Mucosa of rectum (tissue), 2 donors: ENCODE results near the gene LMOD1.

Source experiments
- H3K27ac ChIP-seq, 2 donors: one replicate each; pipeline ENCODE4 v1.7.0; 2013; ENCODE audit warnings: inconsistent platforms in 2 of 2, low read depth in 2 of 2, low read length in 2 of 2
- H3K27me3 ChIP-seq, 2 donors: one replicate each; pipeline ENCODE4 v1.7.0; 2013; ENCODE audit warnings: low read length in 2 of 2; ENCODE audit not compliant: control insufficient read depth in 2 of 2, insufficient read depth in 2 of 2
- H3K36me3 ChIP-seq, 2 donors: one replicate each; pipeline ENCODE4 v1.7.0; 2013; ENCODE audit warnings: low read length in 2 of 2; ENCODE audit not compliant: control insufficient read depth in 2 of 2, insufficient read depth in 2 of 2
- H3K4me1 ChIP-seq, 2 donors: one replicate each; pipeline ENCODE4 v1.7.0; 2013; ENCODE audit warnings: low read length in 2 of 2, mild to moderate bottlenecking in 1 of 2; ENCODE audit not compliant: control insufficient read depth in 2 of 2, insufficient read depth in 2 of 2
- H3K4me3 ChIP-seq, 2 donors: one replicate each; pipeline ENCODE4 v1.7.0; 2013; ENCODE audit warnings: low read length in 2 of 2
- H3K9ac ChIP-seq, 2 donors: one replicate each; pipeline ENCODE4 v1.7.0; 2013; ENCODE audit warnings: low read length in 2 of 2, low read depth in 1 of 2, mild to moderate bottlenecking in 1 of 2
- H3K9me3 ChIP-seq, 2 donors: one replicate each; pipeline ENCODE4 v1.7.0; 2013; ENCODE audit warnings: low read length in 2 of 2; ENCODE audit not compliant: control insufficient read depth in 2 of 2
- donor health status: healthy.
- donor health status: Normal muscosa, but diverticular disease.

The LMOD1 gene

DNA sequence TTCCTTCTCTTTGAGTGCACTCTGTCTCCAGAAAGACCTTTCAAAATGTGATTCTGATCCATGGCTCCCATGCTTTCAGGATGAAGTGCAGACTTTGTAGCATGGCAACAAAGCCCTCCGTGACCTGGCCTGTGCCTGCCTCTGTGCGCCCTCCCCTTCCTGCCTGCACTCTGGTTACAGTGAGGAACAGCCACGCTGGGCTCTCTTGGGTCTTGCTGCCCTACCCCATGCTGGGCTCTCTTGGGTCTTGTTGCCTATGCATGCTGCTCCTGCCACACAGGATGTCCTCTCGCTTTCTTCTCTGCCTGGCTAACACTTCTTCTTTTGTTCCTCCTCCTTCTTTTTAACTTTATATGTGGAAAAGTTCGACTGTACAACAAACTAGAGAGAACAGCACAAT lies 28.0 kb downstream of the LMOD1 start:
- no peaks in the 10 kb centered on the region for H3K9me3 ChIP-seq
- no peak overlapping the region for H3K9ac ChIP-seq
- peaks cover 0 to 6% of the 10 kb centered on the region in 2 donors for H3K27me3 ChIP-seq
- peak overlapping the region; percentile 66 to 83 for H3K27ac ChIP-seq
- H3K4me3 ChIP-seq = no peak overlapping the region
- no peaks in the 10 kb centered on the region for H3K36me3 ChIP-seq
- H3K4me1 ChIP-seq = peaks cover 6 to 13% of the 10 kb centered on the region in 2 donors

DNA sequence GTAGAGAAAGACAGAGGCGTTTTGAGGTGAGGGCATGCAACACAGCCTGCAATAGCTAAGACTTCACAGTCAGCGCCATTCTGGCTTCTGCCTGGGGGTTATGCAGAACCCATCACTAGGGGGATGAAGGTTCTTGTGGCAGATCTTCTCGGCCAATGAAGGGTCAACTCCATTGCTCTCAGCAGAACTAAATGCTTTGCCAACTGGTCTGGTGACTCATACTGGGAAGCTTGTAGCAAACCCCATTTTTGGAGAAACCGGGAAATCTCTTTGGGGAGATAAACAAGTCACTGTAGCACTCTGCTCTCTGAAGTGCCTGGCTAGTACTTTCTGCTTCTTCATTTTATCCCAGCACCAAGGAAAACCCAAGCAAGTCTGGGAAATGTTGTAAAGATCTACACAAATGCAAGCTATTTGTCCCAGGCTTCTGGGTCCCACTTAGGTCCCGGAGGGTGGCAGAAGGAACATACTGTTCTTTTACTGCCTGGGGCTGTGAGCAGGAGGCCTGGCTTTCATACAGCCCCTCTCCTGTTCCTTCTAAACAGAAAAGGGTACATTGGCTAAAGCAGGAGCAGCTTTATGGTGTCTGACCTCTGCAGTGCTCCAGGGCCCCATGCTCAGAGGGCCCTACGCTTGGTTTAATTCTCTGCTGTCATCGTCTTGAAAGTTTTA lies 28.9 kb downstream of the LMOD1 start:
- Histone ChIP-seq H3K9ac (peak overlapping the region in 1 of 2 donors; percentile 31), H3K27ac (peak overlapping the region; percentile 66 to 83), H3K9me3 (no peaks in the 10 kb centered on the region), H3K36me3 (no peaks in the 10 kb centered on the region), H3K4me1 (peaks cover 6 to 13% of the 10 kb centered on the region in 2 donors), H3K27me3 (peaks cover 0 to 6% of the 10 kb centered on the region in 2 donors), H3K4me3 (no peak overlapping the region)

DNA sequence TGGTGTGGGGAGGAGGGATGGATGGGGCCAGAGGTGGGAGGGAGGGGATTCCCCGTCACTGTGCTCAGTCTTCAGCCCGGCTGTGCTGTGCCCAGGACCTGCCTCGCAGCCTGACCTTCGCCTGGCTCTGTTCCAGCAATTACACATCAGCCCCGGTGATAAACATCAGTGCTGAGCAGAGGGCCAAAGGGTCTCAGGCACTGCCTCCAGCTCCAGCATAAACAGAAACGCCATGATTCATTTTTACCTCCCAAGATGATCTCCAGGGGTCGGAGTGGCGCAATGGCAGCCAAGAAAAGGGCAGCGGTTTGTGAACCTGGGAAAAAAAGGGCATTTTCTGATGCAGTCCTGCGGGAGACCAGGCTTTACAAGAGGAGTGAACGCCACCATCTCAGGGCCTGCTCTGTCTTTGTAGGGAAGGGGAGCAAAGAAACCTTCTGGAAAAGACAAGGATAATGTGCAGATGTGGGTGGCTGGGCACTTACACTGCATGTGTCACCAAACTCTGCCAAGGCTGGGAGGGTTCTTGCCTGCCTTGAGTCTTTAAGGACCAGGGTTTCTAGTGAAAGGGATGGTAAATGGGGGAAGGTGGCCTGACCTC lies 29.6 kb downstream of the LMOD1 start:
- Histone ChIP-seq H3K27ac (peak overlapping the region; percentile 66 to 83), H3K36me3 (no peaks in the 10 kb centered on the region), H3K9me3 (no peaks in the 10 kb centered on the region), H3K4me1 (peaks cover 6 to 13% of the 10 kb centered on the region in 2 donors), H3K27me3 (peaks cover 0 to 6% of the 10 kb centered on the region in 2 donors), H3K9ac (peak overlapping the region in 1 of 2 donors; percentile 31), H3K4me3 (no peak overlapping the region)

DNA sequence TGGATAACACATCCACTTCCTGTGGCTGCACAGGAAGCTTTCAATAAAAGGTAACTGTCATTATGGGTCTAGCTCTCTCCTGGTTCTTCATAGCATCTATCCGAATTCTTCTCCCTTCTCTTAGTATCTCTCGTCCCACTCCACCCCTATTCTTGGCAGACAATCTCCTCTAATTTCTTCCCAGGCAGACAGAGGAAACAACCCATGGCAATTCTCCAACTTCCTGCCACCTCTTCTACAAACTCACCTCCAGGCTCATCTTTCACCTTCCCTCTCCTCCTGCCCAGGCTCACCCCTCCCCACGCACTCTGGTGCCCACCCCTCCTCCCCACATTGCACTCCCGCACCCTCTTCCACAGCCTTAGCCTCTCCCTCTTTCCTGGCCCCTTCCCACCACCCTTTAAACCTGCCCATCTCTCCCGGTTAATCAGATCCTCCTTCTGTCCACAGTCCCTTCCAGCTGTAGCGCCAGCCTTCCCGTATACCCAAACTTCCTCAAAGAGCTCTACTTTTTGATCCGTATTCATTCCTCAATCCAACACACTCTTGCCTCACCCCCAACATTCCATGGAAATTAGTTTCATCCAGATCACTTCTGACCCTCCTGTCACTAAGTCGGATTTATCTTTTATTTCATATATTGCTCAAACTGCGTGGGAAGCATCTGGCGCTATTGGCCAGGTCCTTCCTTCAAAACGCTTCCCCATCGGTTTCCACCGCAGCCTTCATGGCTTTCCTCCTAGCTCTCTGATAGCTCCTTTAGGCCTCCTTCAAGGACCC lies 31.7 kb downstream of the LMOD1 start:
- H3K27ac ChIP-seq = peak overlapping the region; percentile 62 to 83
- no peak overlapping the region for H3K4me3 ChIP-seq
- H3K9me3 ChIP-seq = no peaks in the 10 kb centered on the region
- peaks cover 0 to 6% of the 10 kb centered on the region in 2 donors for H3K27me3 ChIP-seq
- no peak overlapping the region for H3K9ac ChIP-seq
- H3K36me3 ChIP-seq = no peaks in the 10 kb centered on the region
- peaks cover 6 to 13% of the 10 kb centered on the region in 2 donors for H3K4me1 ChIP-seq

DNA sequence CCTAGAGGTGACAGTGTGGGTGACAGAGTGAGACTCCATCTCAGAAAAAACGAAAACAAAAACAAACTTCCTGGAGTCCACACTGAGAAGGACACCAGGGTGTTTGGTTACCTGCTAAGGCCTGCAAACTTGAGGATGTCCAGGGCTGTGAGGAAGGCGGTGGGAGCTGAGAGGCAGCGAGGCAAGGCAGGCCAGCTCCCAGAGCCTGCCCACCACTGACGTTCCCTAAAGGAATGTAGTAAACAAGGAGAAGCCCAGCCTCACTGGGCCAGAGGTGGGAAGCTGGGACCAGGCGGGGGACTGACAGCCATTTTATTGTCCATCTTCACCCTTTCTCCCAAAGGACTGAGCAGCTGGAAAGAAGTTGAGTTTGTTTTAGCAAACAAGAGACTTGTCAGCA lies 33.5 kb downstream of the LMOD1 start:
- Histone ChIP-seq H3K9ac (no peak overlapping the region), H3K4me3 (no peak overlapping the region), H3K9me3 (no peaks in the 10 kb centered on the region), H3K36me3 (no peaks in the 10 kb centered on the region), H3K27me3 (peaks cover 0 to 6% of the 10 kb centered on the region in 2 donors), H3K27ac (peak overlapping the region; percentile 29 to 49), H3K4me1 (peaks cover 0 to 6% of the 10 kb centered on the region in 2 donors)

DNA sequence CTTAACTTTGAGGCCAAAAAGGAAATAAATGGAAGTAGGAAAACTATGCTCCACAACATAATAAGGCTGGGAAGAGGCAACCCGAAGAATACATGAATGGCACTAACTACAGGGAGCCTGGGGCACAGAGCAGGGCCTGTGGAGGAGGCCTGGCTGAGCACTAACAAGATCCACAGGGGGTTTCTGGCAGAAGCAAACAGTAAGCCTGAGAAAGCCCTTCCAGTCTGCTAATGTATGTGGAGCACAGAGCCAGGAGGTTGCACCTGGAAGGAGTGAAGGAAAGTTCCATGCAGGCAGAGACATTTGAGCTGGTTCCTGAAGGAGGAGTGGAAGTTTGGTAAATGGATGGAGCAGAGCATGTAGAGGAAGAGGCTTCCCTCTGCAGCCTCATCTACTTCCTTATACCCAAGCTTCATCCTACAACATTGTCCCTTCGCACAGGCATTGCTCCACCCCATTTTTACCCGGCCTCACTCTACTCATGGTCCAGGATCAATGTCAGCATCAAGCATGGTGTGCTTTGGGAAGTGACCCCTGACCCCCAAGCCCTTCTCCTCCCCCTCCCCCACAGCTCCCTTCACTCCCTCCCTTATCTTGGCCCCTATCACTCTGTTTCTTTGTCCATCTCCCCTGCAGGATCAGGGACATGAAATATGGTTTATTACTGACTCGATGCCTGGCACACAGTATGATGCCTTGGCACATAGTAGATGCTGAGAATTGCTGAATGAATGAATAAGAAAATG lies 34.3 kb downstream of the LMOD1 start:
- Histone ChIP-seq H3K9me3 (no peaks in the 10 kb centered on the region), H3K27me3 (peaks cover 0 to 4% of the 10 kb centered on the region in 2 donors), H3K4me3 (no peak overlapping the region), H3K4me1 (peaks cover 0 to 2% of the 10 kb centered on the region in 2 donors), H3K27ac (peak overlapping the region in 1 of 2 donors; percentile 49), H3K36me3 (no peaks in the 10 kb centered on the region), H3K9ac (no peak overlapping the region)

DNA sequence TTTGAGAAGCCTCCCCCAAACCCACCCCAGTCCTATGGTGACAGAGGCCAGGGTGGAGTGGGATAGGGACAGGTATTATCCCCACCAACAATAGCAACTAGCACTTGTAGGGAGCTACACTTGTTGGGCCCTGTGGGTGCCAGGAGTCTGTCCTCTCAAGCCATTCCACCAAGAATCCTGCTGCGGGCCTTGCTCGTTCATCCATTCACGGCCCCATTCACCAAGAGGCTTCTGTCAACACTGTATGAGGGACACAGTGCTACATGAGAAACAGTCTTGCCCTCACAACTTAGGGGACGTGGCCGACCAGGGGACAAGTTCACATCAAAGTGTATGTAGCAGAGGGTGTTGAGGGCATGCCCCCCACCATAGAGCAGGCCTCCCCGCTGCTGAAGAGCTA lies 38.7 kb downstream of the LMOD1 start:
- no peaks in the 10 kb centered on the region for H3K9me3 ChIP-seq
- no peak overlapping the region for H3K4me3 ChIP-seq
- no peak overlapping the region for H3K9ac ChIP-seq
- peak overlapping the region; percentile 23 to 49 for H3K27ac ChIP-seq
- no peaks in the 10 kb centered on the region for H3K27me3 ChIP-seq
- no peaks in the 10 kb centered on the region for H3K36me3 ChIP-seq
- peaks cover 0 to 3% of the 10 kb centered on the region in 2 donors for H3K4me1 ChIP-seq

DNA sequence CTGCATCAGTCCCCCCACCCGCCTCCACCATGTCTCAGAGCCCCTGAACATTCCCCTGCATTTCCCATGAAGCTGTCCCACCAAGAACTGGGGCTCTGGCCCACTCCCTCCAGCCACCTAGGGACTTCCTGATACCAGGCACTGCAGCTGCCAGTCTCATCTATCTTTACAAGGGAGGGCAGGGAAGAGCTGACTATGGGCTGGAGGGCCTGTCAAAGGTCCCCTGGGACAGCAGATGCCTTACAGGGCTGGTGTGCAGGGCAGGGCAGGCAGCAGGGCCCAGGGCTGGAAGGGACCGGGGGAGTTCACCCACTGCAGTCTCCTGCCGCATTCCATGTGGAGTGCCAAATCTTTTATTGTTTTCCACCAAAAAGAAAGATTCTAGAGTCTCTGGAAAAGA lies 40.0 kb downstream of the LMOD1 start:
- peak overlapping the region; percentile 74 to 79 for H3K27ac ChIP-seq
- no peak overlapping the region for H3K9ac ChIP-seq
- no peaks in the 10 kb centered on the region for H3K27me3 ChIP-seq
- H3K9me3 ChIP-seq = no peaks in the 10 kb centered on the region
- H3K36me3 ChIP-seq = no peaks in the 10 kb centered on the region
- H3K4me1 ChIP-seq = peaks cover 0 to 3% of the 10 kb centered on the region in 2 donors
- H3K4me3 ChIP-seq = no peak overlapping the region

DNA sequence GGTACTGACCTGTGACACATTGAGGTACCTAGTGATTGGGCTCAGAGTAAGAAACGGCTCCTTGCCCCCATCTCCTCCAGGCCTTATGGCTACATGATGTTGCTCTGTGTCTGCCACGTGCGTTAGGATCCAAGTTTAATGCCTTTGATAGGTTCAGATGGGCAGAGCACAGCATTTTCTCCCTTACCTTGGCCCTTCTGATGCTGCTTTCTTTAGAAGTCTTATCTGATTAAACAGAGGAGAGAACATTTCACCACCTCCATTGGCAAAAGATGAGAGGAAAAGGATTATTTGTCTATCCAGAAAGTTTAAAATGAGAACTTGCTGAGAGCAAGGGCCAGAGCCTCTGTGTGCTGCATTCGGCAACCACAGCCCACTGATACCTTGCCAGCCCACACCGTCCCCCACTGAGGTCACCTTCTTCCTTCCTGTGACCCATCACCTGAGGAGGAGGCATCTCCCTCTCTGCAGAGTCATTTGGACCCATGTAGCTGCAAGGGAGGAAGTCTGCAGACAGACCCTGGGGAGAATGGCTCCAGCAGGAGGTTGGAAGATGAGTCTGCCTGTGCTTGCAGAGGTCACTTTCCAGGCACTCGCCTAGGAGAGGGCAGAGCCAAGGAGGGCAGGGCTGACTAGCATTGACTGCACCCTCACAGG lies 41.0 kb downstream of the LMOD1 start:
- Histone ChIP-seq H3K36me3 (no peaks in the 10 kb centered on the region), H3K9ac (peak overlapping the region; percentile 9 to 49), H3K27me3 (no peaks in the 10 kb centered on the region), H3K4me1 (peaks cover 0 to 3% of the 10 kb centered on the region in 2 donors), H3K27ac (peak overlapping the region; percentile 74 to 79), H3K9me3 (no peaks in the 10 kb centered on the region), H3K4me3 (no peak overlapping the region)
